Measurements from ENCODE around the gene SBF2.

SBF2 gene

DNA sequence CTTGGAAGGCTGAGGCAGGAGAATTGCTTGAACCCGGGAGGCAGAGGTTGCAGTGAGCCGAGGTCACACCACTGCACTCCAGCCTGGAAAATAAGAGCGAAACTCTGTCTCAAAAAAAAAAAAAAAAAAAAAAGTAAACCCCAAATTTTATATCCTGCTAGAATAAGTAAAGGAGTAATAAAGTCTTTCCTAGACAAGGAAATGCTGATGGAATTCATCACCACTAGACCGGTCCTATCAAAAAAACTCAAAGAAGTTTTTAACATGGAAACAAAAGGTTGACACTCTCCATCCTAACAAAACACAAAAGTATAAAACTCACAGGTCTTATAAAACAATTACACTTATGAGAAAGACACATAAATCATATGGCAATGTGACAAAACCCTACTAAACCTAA is 213.9 kb downstream of the SBF2 start:
- DNase-seq (ENCODE audit: low read depth in 1 of 2, low spot score in 1 of 2), result no peak
- no peak overlapping the region for H3K4me3 ChIP-seq (replicated peaks; ENCODE audit: insufficient read depth, low read length)
- H3K27me3 ChIP-seq (ENCODE audit: insufficient read depth, poor library complexity, severe bottlenecking), result no peaks in the 10 kb centered on the region
- TF ChIP-seq, protein P1, sequence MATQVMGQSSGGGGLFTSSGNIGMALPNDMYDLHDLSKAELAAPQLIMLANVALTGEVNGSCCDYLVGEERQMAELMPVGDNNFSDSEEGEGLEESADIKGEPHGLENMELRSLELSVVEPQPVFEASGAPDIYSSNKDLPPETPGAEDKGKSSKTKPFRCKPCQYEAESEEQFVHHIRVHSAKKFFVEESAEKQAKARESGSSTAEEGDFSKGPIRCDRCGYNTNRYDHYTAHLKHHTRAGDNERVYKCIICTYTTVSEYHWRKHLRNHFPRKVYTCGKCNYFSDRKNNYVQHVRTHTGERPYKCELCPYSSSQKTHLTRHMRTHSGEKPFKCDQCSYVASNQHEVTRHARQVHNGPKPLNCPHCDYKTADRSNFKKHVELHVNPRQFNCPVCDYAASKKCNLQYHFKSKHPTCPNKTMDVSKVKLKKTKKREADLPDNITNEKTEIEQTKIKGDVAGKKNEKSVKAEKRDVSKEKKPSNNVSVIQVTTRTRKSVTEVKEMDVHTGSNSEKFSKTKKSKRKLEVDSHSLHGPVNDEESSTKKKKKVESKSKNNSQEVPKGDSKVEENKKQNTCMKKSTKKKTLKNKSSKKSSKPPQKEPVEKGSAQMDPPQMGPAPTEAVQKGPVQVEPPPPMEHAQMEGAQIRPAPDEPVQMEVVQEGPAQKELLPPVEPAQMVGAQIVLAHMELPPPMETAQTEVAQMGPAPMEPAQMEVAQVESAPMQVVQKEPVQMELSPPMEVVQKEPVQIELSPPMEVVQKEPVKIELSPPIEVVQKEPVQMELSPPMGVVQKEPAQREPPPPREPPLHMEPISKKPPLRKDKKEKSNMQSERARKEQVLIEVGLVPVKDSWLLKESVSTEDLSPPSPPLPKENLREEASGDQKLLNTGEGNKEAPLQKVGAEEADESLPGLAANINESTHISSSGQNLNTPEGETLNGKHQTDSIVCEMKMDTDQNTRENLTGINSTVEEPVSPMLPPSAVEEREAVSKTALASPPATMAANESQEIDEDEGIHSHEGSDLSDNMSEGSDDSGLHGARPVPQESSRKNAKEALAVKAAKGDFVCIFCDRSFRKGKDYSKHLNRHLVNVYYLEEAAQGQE (IDR thresholded peaks at IDR 0.05; ENCODE audit: insufficient replicate concordance, low read depth), result no peak
- no peak for TF ChIP-seq SPI1 (IDR thresholded peaks at IDR 0.05; ENCODE audit: borderline replicate concordance, low read depth)
- TF ChIP-seq GABPA (IDR thresholded peaks at IDR 0.05; ENCODE audit: low read depth), result no peak
- no peak for TF ChIP-seq POLR2AphosphoS5 (IDR thresholded peaks at IDR 0.05; ENCODE audit: low read depth)
- TF ChIP-seq, protein P2, sequence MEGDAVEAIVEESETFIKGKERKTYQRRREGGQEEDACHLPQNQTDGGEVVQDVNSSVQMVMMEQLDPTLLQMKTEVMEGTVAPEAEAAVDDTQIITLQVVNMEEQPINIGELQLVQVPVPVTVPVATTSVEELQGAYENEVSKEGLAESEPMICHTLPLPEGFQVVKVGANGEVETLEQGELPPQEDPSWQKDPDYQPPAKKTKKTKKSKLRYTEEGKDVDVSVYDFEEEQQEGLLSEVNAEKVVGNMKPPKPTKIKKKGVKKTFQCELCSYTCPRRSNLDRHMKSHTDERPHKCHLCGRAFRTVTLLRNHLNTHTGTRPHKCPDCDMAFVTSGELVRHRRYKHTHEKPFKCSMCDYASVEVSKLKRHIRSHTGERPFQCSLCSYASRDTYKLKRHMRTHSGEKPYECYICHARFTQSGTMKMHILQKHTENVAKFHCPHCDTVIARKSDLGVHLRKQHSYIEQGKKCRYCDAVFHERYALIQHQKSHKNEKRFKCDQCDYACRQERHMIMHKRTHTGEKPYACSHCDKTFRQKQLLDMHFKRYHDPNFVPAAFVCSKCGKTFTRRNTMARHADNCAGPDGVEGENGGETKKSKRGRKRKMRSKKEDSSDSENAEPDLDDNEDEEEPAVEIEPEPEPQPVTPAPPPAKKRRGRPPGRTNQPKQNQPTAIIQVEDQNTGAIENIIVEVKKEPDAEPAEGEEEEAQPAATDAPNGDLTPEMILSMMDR (IDR thresholded peaks at IDR 0.05; ENCODE audit: insufficient read depth, low read length), result no peak
- no peak overlapping the region for H3K27ac ChIP-seq (replicated peaks)

DNA sequence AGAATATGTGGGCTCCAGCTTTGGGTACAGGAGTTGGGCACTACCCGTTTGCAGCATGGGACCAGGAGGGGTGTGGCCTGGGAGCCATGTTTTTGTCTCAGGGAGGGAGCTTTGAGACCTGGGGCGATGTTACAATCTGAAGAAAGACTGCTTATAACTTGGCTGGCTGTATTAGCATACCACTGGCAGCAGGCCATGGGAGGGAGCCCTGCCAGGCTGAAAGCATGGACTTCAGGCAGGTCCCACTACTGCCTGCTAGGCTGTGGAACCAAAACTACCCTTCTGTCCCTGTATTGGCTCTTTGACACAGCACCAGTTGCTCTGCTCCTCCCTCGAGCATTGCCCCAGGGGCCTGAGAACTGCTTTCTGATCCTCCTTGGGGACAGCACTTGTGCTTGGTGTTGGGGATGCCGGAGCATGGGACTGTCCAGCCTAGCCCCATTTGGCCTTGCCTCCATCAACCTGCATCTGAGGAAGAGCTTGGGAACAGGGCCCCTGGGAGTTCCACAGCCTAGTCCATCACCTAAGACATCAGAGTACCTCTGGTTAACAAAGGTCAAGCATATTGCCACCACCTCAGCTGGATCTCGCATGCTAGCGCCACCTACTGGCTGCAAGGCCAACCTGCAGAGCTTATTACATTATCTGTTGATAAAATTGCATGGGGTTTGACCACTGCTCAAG is 217.4 kb downstream of the SBF2 start:
- DNase-seq (ENCODE audit: low read depth in 1 of 2, low spot score in 1 of 2), result peak; percentile 24 to 39
- Histone ChIP-seq H3K27ac (replicated peaks) (no peak overlapping the region), H3K27me3 (ENCODE audit: insufficient read depth, poor library complexity, severe bottlenecking) (no peaks in the 10 kb centered on the region), H3K4me3 (replicated peaks; ENCODE audit: insufficient read depth, low read length) (no peak overlapping the region)
- no peak for TF ChIP-seq SPI1 (IDR thresholded peaks at IDR 0.05; ENCODE audit: borderline replicate concordance, low read depth)
- TF ChIP-seq GABPA (IDR thresholded peaks at IDR 0.05; ENCODE audit: low read depth), result no peak
- TF ChIP-seq, protein P2 (IDR thresholded peaks at IDR 0.05; ENCODE audit: insufficient read depth, low read length), result peak; percentile 67
- no peak for TF ChIP-seq POLR2AphosphoS5 (IDR thresholded peaks at IDR 0.05; ENCODE audit: low read depth)
- TF ChIP-seq, protein P1 (IDR thresholded peaks at IDR 0.05; ENCODE audit: insufficient replicate concordance, low read depth), result no peak

DNA sequence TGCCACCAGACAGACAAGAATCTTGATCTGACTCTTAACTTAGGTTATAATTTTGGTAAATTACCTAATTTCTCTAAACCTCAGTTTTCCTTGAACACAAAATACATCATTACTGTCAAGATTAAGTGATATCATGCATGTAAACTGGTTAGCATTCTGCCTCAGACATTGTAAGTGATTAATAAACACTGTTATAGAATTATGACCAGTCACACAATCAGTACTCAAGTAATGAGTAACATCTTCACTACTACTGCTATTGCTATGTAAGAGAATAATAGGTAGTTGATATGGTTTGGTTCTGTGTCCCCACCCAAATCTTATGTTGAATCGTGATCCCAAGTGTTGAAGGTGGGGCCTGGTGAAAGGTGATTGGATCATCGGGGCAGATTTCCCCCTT is 218.9 kb downstream of the SBF2 start:
- Histone ChIP-seq H3K27me3 (ENCODE audit: insufficient read depth, poor library complexity, severe bottlenecking) (no peaks in the 10 kb centered on the region), H3K27ac (replicated peaks) (no peak overlapping the region), H3K4me3 (replicated peaks; ENCODE audit: insufficient read depth, low read length) (no peak overlapping the region)
- no peak for DNase-seq (ENCODE audit: low read depth in 1 of 2, low spot score in 1 of 2)
- TF ChIP-seq, protein P1 (IDR thresholded peaks at IDR 0.05; ENCODE audit: insufficient replicate concordance, low read depth), result no peak
- TF ChIP-seq, protein P2 (IDR thresholded peaks at IDR 0.05; ENCODE audit: insufficient read depth, low read length), result no peak
- TF ChIP-seq GABPA (IDR thresholded peaks at IDR 0.05; ENCODE audit: low read depth) (no peak), POLR2AphosphoS5 (IDR thresholded peaks at IDR 0.05; ENCODE audit: low read depth) (no peak), SPI1 (IDR thresholded peaks at IDR 0.05; ENCODE audit: borderline replicate concordance, low read depth) (no peak)
